Esophagus muscularis mucosa (tissue), 4 donors: ENCODE results near the gene MRPL23. TPM values are rescaled to one million over a fixed set of nuclear protein-coding genes. Genes with fewer than 3 reads are reported as not detected.

Experiments
- DNase-seq: peaks from one replicate; pipeline ENCODE4 v3.0.0-alpha.2; 2017; ENCODE audit errors: extremely low spot score
- H3K27ac ChIP-seq, 4 donors: fragments of 200-600 bp; sonication (generic); replicated peaks in 1 of 4; 1 replicate in 3 of 4; 2 replicates in 1 of 4; pipeline ENCODE4 v1.5.1; 2016 to 2019; ENCODE audit warnings: mild to moderate bottlenecking in 1 of 4
- H3K27me3 ChIP-seq, 4 donors: fragments of 200-600 bp; sonication (generic); one replicate each; pipeline versions ENCODE4 v1.5.1 to v1.6.0; 2016 to 2019
- H3K36me3 ChIP-seq, 4 donors: fragments of 200-600 bp; sonication (generic); one replicate each; pipeline ENCODE4 v1.5.1; 2016 to 2019
- H3K4me1 ChIP-seq, 4 donors: fragments of 200-600 bp; sonication (generic); one replicate each; pipeline ENCODE4 v1.5.1; 2016 to 2019
- H3K4me3 ChIP-seq, 4 donors: fragments of 200-600 bp; sonication (generic); 1 replicate in 2 of 4; 2 replicates in 2 of 4; pipeline ENCODE4 v1.5.1; 2016 to 2019; ENCODE audit warnings: mild to moderate bottlenecking in 4 of 4, moderate library complexity in 1 of 4
- H3K9me3 ChIP-seq, 4 donors: fragments of 200-600 bp; sonication (generic); 1 replicate in 3 of 4; 2 replicates in 1 of 4; pipeline ENCODE4 v1.5.1; 2016 to 2019
- EP300 ChIP-seq: sonication (generic); formaldehyde crosslinking; IDR thresholded peaks from one replicate; pipeline ENCODE4 v1.6.1; 2017; ENCODE audit warnings: antibody characterized with exemption
- POLR2A ChIP-seq: fragments of 450-650 bp; IDR thresholded peaks from one replicate; pipeline ENCODE4 v1.6.1; 2017; ENCODE audit warnings: antibody characterized with exemption, moderate library complexity, mild to moderate bottlenecking, low read depth
- POLR2AphosphoS5 ChIP-seq, 2 donors: sonication (generic); formaldehyde crosslinking; IDR thresholded peaks; one replicate each; pipeline ENCODE4 v1.6.1; 2017; ENCODE audit warnings: antibody characterized with exemption in 2 of 2
- WGBS: methylation state at CpG from one replicate; pipeline ENCODE4 v1.1.5; 2018; 5-methylcytosine and 5-hydroxymethylcytosine counted together
- intact Hi-C: fragments of 100-400 bp; cut with DNase I; formaldehyde crosslinking; loops from one replicate; pipeline ENCODE4 v1.15.1; 2023
- total RNA-seq, 4 donors: library from RNA; depleted of rRNA; stranded (reverse); fragments of >200 nt; gene quantifications; one replicate each; pipeline versions ENCODE4 v1.1.0 to v1.2.1, GENCODE V29; 2016
- TF ChIP-seq, protein P1 (sequence below), 3 experiments: fragments of 200-600 bp in 2 of 3; fragments of 450-650 bp in 1 of 3; sonication (generic) in 2 of 3; IDR thresholded peaks; one replicate each; pipeline ENCODE4 v1.5.1; 2017 to 2019; ENCODE audit warnings: antibody characterized with exemption in 3 of 3, mild to moderate bottlenecking in 2 of 3, moderate library complexity in 1 of 3

The MRPL23 gene
- total RNA-seq, 4 donors from 2014 or later, result 82.0 to 153 (median 92.4) TPM

GRCh38 chr11:1917523-1918435, 29.4 kb upstream of the MRPL23 start:
- Histone ChIP-seq H3K27me3 (peaks cover 0 to 8% (median 0%) of the 10 kb centered on the region in 4 donors), H3K27ac (no peak overlapping the region), H3K4me3 (no peak overlapping the region), H3K4me1 (peaks cover 31 to 39% (median 34%) of the 10 kb centered on the region in 4 donors), H3K9me3 (no peaks in the 10 kb centered on the region), H3K36me3 (no peaks in the 10 kb centered on the region)
- DNase-seq, result no peak
- 86% methylated on average over 30 of the region's 34 CpGs for WGBS
- intact Hi-C loops, result no loop called here
- no peak for TF ChIP-seq POLR2A
- TF ChIP-seq, protein P1, sequence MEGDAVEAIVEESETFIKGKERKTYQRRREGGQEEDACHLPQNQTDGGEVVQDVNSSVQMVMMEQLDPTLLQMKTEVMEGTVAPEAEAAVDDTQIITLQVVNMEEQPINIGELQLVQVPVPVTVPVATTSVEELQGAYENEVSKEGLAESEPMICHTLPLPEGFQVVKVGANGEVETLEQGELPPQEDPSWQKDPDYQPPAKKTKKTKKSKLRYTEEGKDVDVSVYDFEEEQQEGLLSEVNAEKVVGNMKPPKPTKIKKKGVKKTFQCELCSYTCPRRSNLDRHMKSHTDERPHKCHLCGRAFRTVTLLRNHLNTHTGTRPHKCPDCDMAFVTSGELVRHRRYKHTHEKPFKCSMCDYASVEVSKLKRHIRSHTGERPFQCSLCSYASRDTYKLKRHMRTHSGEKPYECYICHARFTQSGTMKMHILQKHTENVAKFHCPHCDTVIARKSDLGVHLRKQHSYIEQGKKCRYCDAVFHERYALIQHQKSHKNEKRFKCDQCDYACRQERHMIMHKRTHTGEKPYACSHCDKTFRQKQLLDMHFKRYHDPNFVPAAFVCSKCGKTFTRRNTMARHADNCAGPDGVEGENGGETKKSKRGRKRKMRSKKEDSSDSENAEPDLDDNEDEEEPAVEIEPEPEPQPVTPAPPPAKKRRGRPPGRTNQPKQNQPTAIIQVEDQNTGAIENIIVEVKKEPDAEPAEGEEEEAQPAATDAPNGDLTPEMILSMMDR (IDR thresholded peaks at IDR 0.05), result peak; percentile 14 to 35 (median 25)

- no peak overlapping the region for H3K27ac ChIP-seq
- no peak for DNase-seq
- WGBS, result 92% methylated on average over 7 of the region's 29 CpGs
- no peak overlapping the region for H3K4me3 ChIP-seq
- TF ChIP-seq EP300, result no peak
- TF ChIP-seq POLR2AphosphoS5 (IDR thresholded peaks at IDR 0.05), result no peak
- TF ChIP-seq POLR2A, result no peak
- TF ChIP-seq, protein P1 (IDR thresholded peaks at IDR 0.05), result no peak
- intact Hi-C loops, result no loop called here
- H3K36me3 ChIP-seq, result no peaks in the 10 kb centered on the region
- H3K4me1 ChIP-seq, result peaks cover 31 to 41% (median 38%) of the 10 kb centered on the region in 4 donors
- H3K27me3 ChIP-seq, result peaks cover 0 to 8% (median 0%) of the 10 kb centered on the region in 4 donors
- no peaks in the 10 kb centered on the region for H3K9me3 ChIP-seq
Observed at GRCh38 chr11:1918436-1919315, 28.5 kb upstream of the MRPL23 start.

DNA sequence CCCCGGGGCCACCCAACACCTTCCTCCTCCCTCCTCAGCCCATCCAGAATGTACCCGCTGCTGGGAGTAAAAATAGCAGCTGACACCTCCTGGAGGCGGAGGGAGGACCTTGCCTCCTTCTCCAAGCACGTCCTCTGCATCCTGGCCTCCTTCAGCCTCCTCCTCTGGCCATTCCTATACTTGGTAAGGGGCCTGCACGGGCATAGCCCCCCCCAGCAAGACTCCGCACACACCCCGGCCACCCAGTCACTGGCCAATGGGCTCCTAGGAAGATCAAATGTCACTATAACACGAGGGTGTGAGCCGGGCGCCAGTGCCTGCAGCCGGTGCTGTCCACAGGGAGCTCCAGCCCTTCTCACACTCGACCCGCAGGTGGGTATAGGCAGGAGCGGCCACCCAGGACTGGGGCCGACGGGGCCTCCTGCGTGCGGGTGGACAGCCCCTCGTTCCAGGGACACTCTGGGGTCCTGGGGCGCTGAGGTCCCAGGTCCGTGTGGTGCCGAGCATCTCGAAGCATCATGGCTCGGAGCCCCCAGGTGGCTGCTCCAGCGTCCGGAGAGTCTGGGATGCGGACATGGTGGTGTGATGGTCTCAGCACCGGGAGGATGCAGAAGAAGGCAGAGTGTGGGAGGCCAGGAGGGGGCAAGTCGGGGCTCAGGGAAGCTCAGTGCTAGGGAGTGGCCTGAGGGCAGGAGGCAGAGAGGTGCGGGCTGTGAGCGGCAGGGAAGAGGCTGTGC, 27.6 kb upstream of the MRPL23 start, which contains the start of gene TNNT3:
TSS of gene TNNT3 (plus strand) at position 313 of the 737 bp plus-strand sequence. CDS start 3,172 bp downstream, outside the sequence.
- no peak within 1 kb of the TSS for H3K27ac ChIP-seq
- no peak within 1 kb of the TSS for H3K4me3 ChIP-seq
- no peak for DNase-seq
- TF ChIP-seq EP300 (no peak), POLR2AphosphoS5 (IDR thresholded peaks at IDR 0.05) (no peak), POLR2A (no peak)
- TF ChIP-seq, protein P1 (IDR thresholded peaks at IDR 0.05), result no peak
- H3K27me3 ChIP-seq, result peaks cover 0 to 8% (median 0%) of the 10 kb centered on the region in 4 donors
- no peaks in the 10 kb centered on the region for H3K9me3 ChIP-seq
- intact Hi-C loops, result no loop called here
- H3K4me1 ChIP-seq, result peaks cover 31 to 41% (median 38%) of the 10 kb centered on the region in 4 donors
- WGBS, result 79% methylated on average over 30 of the region's 31 CpGs
- H3K36me3 ChIP-seq, result no peaks in the 10 kb centered on the region

DNA sequence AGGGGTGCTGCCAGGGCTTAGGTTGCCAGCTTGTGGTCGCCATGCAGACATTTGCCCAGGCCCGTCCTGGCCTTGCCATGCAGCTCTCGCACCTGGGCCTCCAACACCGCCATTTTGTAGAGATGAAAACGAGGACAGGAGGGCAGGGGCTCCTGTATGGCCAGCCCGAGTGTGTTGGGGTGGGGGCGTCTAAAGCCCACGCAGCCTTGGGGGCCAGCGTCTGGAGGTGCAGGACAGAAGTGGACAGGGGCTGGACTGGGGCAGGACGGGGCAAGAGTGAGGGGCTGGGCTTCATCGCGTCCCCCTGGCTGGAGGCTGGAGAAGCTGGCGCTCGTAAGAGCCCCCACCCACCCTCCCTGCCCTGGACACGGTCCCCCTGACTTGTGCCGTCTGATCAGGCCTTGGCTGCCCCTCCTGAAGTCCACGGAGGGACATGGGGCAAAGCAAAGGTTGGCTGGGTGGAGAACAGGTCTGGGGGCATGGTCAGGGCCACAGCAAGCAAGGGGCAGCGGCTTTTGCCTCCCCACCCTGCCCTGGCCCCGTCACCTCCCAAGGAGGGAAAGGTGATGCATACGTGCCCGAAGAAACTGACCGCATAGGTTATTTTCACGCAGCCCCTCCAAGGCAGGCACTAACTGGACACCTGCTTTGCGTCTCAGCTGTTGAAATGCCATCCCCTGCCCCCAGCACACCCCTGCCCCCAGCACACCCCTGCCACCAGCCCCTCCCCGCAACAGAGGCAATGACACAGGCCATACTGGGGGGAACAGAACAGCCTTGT, 26.8 kb upstream of the MRPL23 start:
- no peak overlapping the region for H3K4me3 ChIP-seq
- peak overlapping the region in 3 of 4 donors; percentile 56 to 68 (median 59) for H3K27ac ChIP-seq
- TF ChIP-seq POLR2AphosphoS5 (IDR thresholded peaks at IDR 0.05) (no peak), EP300 (no peak), POLR2A (no peak)
- TF ChIP-seq, protein P1 (IDR thresholded peaks at IDR 0.05), result no peak
- H3K27me3 ChIP-seq, result peaks cover 0 to 8% (median 0%) of the 10 kb centered on the region in 4 donors
- intact Hi-C loops, result no loop called here
- peaks cover 31 to 41% (median 38%) of the 10 kb centered on the region in 4 donors for H3K4me1 ChIP-seq
- 92% methylated on average over 21 of the region's 25 CpGs for WGBS
- DNase-seq, result no peak
- H3K36me3 ChIP-seq, result no peaks in the 10 kb centered on the region
- no peaks in the 10 kb centered on the region for H3K9me3 ChIP-seq
